ENCODE data around the gene CREB3L2.
"Not testable (repeated sequence)": the region's sequence is repeated elsewhere in the genome, so short reads cannot be mapped to it uniquely, and the experiment has no call there.

Gene CREB3L2

GRCh38 chr7:138001529-138002095, at the start of gene CREB3L2:
TSS of gene CREB3L2 (minus strand) at chr7:138002086. CDS start at chr7:138001705, 381 bp downstream.
- Mint-ChIP-seq H3K27ac (peak within 1 kb of the TSS; percentile 95), H3K27me3 (no peaks in the 10 kb centered on the region), H3K9me3 (ENCODE audit: low read depth) (no peaks in the 10 kb centered on the region), H3K36me3 (no peaks in the 10 kb centered on the region), H3K4me3 (peak within 1 kb of the TSS; percentile 95), H3K4me1 (ENCODE audit: low read depth) (peaks cover 30% of the 10 kb centered on the region)

GRCh38 chr7:138049505-138050116, 47.7 kb upstream of the CREB3L2 start:
- H3K27ac Mint-ChIP-seq: no peak overlapping the region
- H3K4me1 Mint-ChIP-seq (ENCODE audit: low read depth): no peaks in the 10 kb centered on the region
- no peaks in the 10 kb centered on the region for H3K36me3 Mint-ChIP-seq

GRCh38 chr7:138047907-138048306, 46.0 kb upstream of the CREB3L2 start:
- Mint-ChIP-seq H3K9me3 (ENCODE audit: low read depth) (peaks cover 10% of the 10 kb centered on the region), H3K27me3 (peaks cover 12% of the 10 kb centered on the region), H3K36me3 (no peaks in the 10 kb centered on the region), H3K27ac (no peak overlapping the region), H3K4me1 (ENCODE audit: low read depth) (no peaks in the 10 kb centered on the region), H3K4me3 (no peak overlapping the region)

More at GRCh38 chr7:138049505-138050116, 47.7 kb upstream of the CREB3L2 start:
- peaks cover 12% of the 10 kb centered on the region for H3K27me3 Mint-ChIP-seq
- no peak overlapping the region for H3K4me3 Mint-ChIP-seq
- H3K9me3 Mint-ChIP-seq (ENCODE audit: low read depth): peaks cover 10% of the 10 kb centered on the region

- peaks cover 15% of the 10 kb centered on the region for H3K27me3 Mint-ChIP-seq
- H3K27ac Mint-ChIP-seq: no peak overlapping the region
- H3K36me3 Mint-ChIP-seq: no peaks in the 10 kb centered on the region
- no peaks in the 10 kb centered on the region for H3K9me3 Mint-ChIP-seq (ENCODE audit: low read depth)
- H3K4me1 Mint-ChIP-seq (ENCODE audit: low read depth): no peaks in the 10 kb centered on the region
- H3K4me3 Mint-ChIP-seq: no peak overlapping the region
These were observed 43.0 kb upstream of the CREB3L2 start for GRCh38 chr7:138044897-138045296.

- H3K27ac Mint-ChIP-seq; H3K36me3 Mint-ChIP-seq; H3K9me3 Mint-ChIP-seq (ENCODE audit: low read depth); H3K4me3 Mint-ChIP-seq; H3K4me1 Mint-ChIP-seq (ENCODE audit: low read depth): not testable (repeated sequence)
- H3K27me3 Mint-ChIP-seq: peaks cover 15% of the 10 kb centered on the region
These were observed 38.2 kb upstream of the CREB3L2 start for GRCh38 chr7:138040063-138040462.

GRCh38 chr7:138036135-138036534, 34.2 kb upstream of the CREB3L2 start:
- H3K4me3 Mint-ChIP-seq: no peak overlapping the region
- no peak overlapping the region for H3K27ac Mint-ChIP-seq
- H3K27me3 Mint-ChIP-seq: peaks cover 12% of the 10 kb centered on the region
- H3K36me3 Mint-ChIP-seq: peaks cover 5% of the 10 kb centered on the region
- no peaks in the 10 kb centered on the region for H3K4me1 Mint-ChIP-seq (ENCODE audit: low read depth)
- peaks cover 4% of the 10 kb centered on the region for H3K9me3 Mint-ChIP-seq (ENCODE audit: low read depth)

GRCh38 chr7:138033241-138033640, 31.4 kb upstream of the CREB3L2 start:
- H3K27ac Mint-ChIP-seq: no peak overlapping the region
- H3K4me1 Mint-ChIP-seq (ENCODE audit: low read depth): no peaks in the 10 kb centered on the region
- peaks cover 4% of the 10 kb centered on the region for H3K9me3 Mint-ChIP-seq (ENCODE audit: low read depth)
- peaks cover 5% of the 10 kb centered on the region for H3K36me3 Mint-ChIP-seq
- H3K4me3 Mint-ChIP-seq: no peak overlapping the region
- H3K27me3 Mint-ChIP-seq: peaks cover 5% of the 10 kb centered on the region

GRCh38 chr7:138032770-138033169, 30.9 kb upstream of the CREB3L2 start:
- Mint-ChIP-seq H3K4me1 (ENCODE audit: low read depth) (no peaks in the 10 kb centered on the region), H3K27ac (no peak overlapping the region), H3K4me3 (no peak overlapping the region), H3K9me3 (ENCODE audit: low read depth) (peaks cover 4% of the 10 kb centered on the region), H3K36me3 (peaks cover 5% of the 10 kb centered on the region), H3K27me3 (peaks cover 5% of the 10 kb centered on the region)

GRCh38 chr7:138032186-138032585, 30.3 kb upstream of the CREB3L2 start:
- no peak overlapping the region for H3K27ac Mint-ChIP-seq
- H3K9me3 Mint-ChIP-seq (ENCODE audit: low read depth): peaks cover 4% of the 10 kb centered on the region
- no peaks in the 10 kb centered on the region for H3K4me1 Mint-ChIP-seq (ENCODE audit: low read depth)
- no peak overlapping the region for H3K4me3 Mint-ChIP-seq
- H3K36me3 Mint-ChIP-seq: peaks cover 5% of the 10 kb centered on the region
- peaks cover 6% of the 10 kb centered on the region for H3K27me3 Mint-ChIP-seq

- H3K27me3 Mint-ChIP-seq: peaks cover 5% of the 10 kb centered on the region
- H3K27ac Mint-ChIP-seq: no peak overlapping the region
- H3K4me3 Mint-ChIP-seq: no peak overlapping the region
- no peaks in the 10 kb centered on the region for H3K4me1 Mint-ChIP-seq (ENCODE audit: low read depth)
- H3K9me3 Mint-ChIP-seq (ENCODE audit: low read depth): no peaks in the 10 kb centered on the region
- peaks cover 2% of the 10 kb centered on the region for H3K36me3 Mint-ChIP-seq
These were observed 28.9 kb upstream of the CREB3L2 start for GRCh38 chr7:138030679-138031351.

- H3K27me3 Mint-ChIP-seq: peaks cover 5% of the 10 kb centered on the region
These were observed 28.1 kb upstream of the CREB3L2 start for GRCh38 chr7:138029941-138030340.

GRCh38 chr7:138029126-138029525, 27.2 kb upstream of the CREB3L2 start:
- H3K27ac Mint-ChIP-seq: no peak overlapping the region
- H3K9me3 Mint-ChIP-seq (ENCODE audit: low read depth): peaks cover 6% of the 10 kb centered on the region
- no peak overlapping the region for H3K4me3 Mint-ChIP-seq
- H3K27me3 Mint-ChIP-seq: peaks cover 5% of the 10 kb centered on the region
- H3K4me1 Mint-ChIP-seq (ENCODE audit: low read depth): peaks cover 3% of the 10 kb centered on the region
- peaks cover 3% of the 10 kb centered on the region for H3K36me3 Mint-ChIP-seq

More at GRCh38 chr7:138029941-138030340, 28.1 kb upstream of the CREB3L2 start:
- H3K9me3 Mint-ChIP-seq (ENCODE audit: low read depth): peaks cover 4% of the 10 kb centered on the region
- H3K4me1 Mint-ChIP-seq (ENCODE audit: low read depth): no peaks in the 10 kb centered on the region
- H3K36me3 Mint-ChIP-seq: peaks cover 3% of the 10 kb centered on the region
- H3K27ac Mint-ChIP-seq: no peak overlapping the region
- H3K4me3 Mint-ChIP-seq: no peak overlapping the region

- Mint-ChIP-seq H3K4me3 (no peak overlapping the region), H3K9me3 (ENCODE audit: low read depth) (peaks cover 6% of the 10 kb centered on the region), H3K36me3 (peaks cover 5% of the 10 kb centered on the region), H3K27me3 (peaks cover 5% of the 10 kb centered on the region), H3K27ac (no peak overlapping the region), H3K4me1 (ENCODE audit: low read depth) (peaks cover 6% of the 10 kb centered on the region)
These were observed 25.2 kb upstream of the CREB3L2 start for GRCh38 chr7:138027100-138027499.

- Mint-ChIP-seq H3K4me3 (no peak overlapping the region), H3K36me3 (peaks cover 5% of the 10 kb centered on the region), H3K27ac (no peak overlapping the region), H3K9me3 (ENCODE audit: low read depth) (peaks cover 6% of the 10 kb centered on the region), H3K4me1 (ENCODE audit: low read depth) (peaks cover 6% of the 10 kb centered on the region), H3K27me3 (peaks cover 5% of the 10 kb centered on the region)
These were observed 23.6 kb upstream of the CREB3L2 start for GRCh38 chr7:138025215-138026186.
